Neural cell (in vitro differentiated cells): Measurements from ENCODE around the gene RCBTB2. TPM values are rescaled to one million over a fixed set of nuclear protein-coding genes. Genes with fewer than 3 reads are reported as not detected.

Experiments
- H2AFZ ChIP-seq: fragments of 200-600, 300-800 bp; sonication (generic), shearing (Covaris generic); 2 replicates; pipeline ENCODE4 v1.6.0; 2014; ENCODE audit warnings: low read depth, mild to moderate bottlenecking, antibody characterized with exemption, low read length, moderate library complexity
- H3F3A ChIP-seq: fragments of 200-600 bp; shearing (Covaris generic); 2 replicates; pipeline ENCODE4 v1.6.1; 2016; ENCODE audit warnings: mild to moderate bottlenecking, moderate library complexity, mixed read lengths, antibody characterized with exemption, low read length; ENCODE audit not compliant: insufficient read depth, poor library complexity, severe bottlenecking
- H3K27ac ChIP-seq: fragments of 200-600, 300-800 bp; sonication (generic), shearing (Covaris generic); 2 replicates; pipeline ENCODE4 v1.5.1; 2014; ENCODE audit warnings: mild to moderate bottlenecking, low read length, moderate library complexity
- H3K27me3 ChIP-seq: fragments of 300-800, 200-600 bp; sonication (generic), shearing (Covaris generic); 2 replicates; pipeline ENCODE4 v1.6.0; 2014; ENCODE audit warnings: mild to moderate bottlenecking, low read depth, low read length, moderate library complexity; ENCODE audit not compliant: insufficient read depth
- H3K36me3 ChIP-seq: fragments of 300-800, 200-600 bp; sonication (generic), shearing (Covaris generic); 2 replicates; pipeline ENCODE4 v1.5.1; 2014; ENCODE audit warnings: mild to moderate bottlenecking, antibody characterized with exemption, low read length, moderate library complexity; ENCODE audit not compliant: insufficient read depth
- H3K4me2 ChIP-seq: fragments of 300-800, 200-600 bp; sonication (generic), shearing (Covaris generic); 2 replicates; pipeline ENCODE4 v1.6.0; 2014; ENCODE audit warnings: mild to moderate bottlenecking, low read length
- H3K4me3 ChIP-seq: fragments of 300-800, 200-600 bp; sonication (generic), shearing (Covaris generic); 2 replicates; pipeline ENCODE4 v1.5.1; 2014; ENCODE audit warnings: mild to moderate bottlenecking, low read length, moderate library complexity
- H3K79me2 ChIP-seq: fragments of 200-600 bp; shearing (Covaris generic); replicated peaks from 2 replicates; pipeline ENCODE4 v1.6.0; 2014; ENCODE audit warnings: mild to moderate bottlenecking, low read length, moderate library complexity; ENCODE audit not compliant: insufficient read depth
- H3K9ac ChIP-seq: fragments of 300-800, 200-600 bp; sonication (generic), shearing (Covaris generic); 2 replicates; pipeline ENCODE4 v1.6.1; 2016; ENCODE audit warnings: mild to moderate bottlenecking, low read length, mixed read lengths
- H3K9me2 ChIP-seq: fragments of 200-600 bp; shearing (Covaris generic); 2 replicates; pipeline ENCODE4 v1.6.1; 2016; ENCODE audit warnings: mild to moderate bottlenecking, low read length, mixed read lengths; ENCODE audit not compliant: insufficient read depth
- H3K9me3 ChIP-seq: fragments of 200-600, 300-800 bp; sonication (generic), shearing (Covaris generic); 2 replicates; pipeline ENCODE4 v1.6.1; 2016; ENCODE audit warnings: mild to moderate bottlenecking, mixed run types, low read length, moderate library complexity, mixed read lengths
- H4K20me1 ChIP-seq: fragments of 200-600 bp; shearing (Covaris generic); 2 replicates; pipeline ENCODE4 v1.6.1; 2016; ENCODE audit warnings: mild to moderate bottlenecking, mixed run types; ENCODE audit not compliant: insufficient read depth
- EP300 ChIP-seq: fragments of 450-650 bp; conservative IDR thresholded peaks from 2 replicates; pipeline ENCODE4 v1.6.1; 2014; ENCODE audit warnings: antibody characterized with exemption, mild to moderate bottlenecking, moderate library complexity; ENCODE audit not compliant: poor library complexity, severe bottlenecking
- EZH2 ChIP-seq: fragments of 200-600, 300-800 bp; shearing (Covaris generic), sonication (generic); IDR thresholded peaks from 2 replicates; pipeline ENCODE4 v1.6.1; 2014; ENCODE audit warnings: antibody characterized with exemption, low read length, borderline replicate concordance, mild to moderate bottlenecking; ENCODE audit not compliant: insufficient read depth, poor library complexity, severe bottlenecking
- MXI1 ChIP-seq: fragments of 450-650 bp; conservative IDR thresholded peaks from 2 replicates; pipeline ENCODE4 v1.6.1; 2014; ENCODE audit warnings: antibody characterized with exemption, mild to moderate bottlenecking; ENCODE audit not compliant: poor library complexity, severe bottlenecking
- POLR2AphosphoS5 ChIP-seq: IDR thresholded peaks from 2 replicates; pipeline ENCODE4 v1.6.1; 2012
- RAD21 ChIP-seq: fragments of 450-650 bp; conservative IDR thresholded peaks from 2 replicates; pipeline ENCODE4 v1.6.1; 2014; ENCODE audit warnings: antibody characterized with exemption, mild to moderate bottlenecking, moderate library complexity
- REST ChIP-seq: IDR thresholded peaks from 2 replicates; pipeline ENCODE4 v1.6.1; 2012; ENCODE audit warnings: borderline replicate concordance
- SMC3 ChIP-seq: fragments of 450-650 bp; conservative IDR thresholded peaks from 2 replicates; pipeline ENCODE4 v1.6.1; 2014; ENCODE audit warnings: antibody characterized with exemption, mild to moderate bottlenecking, moderate library complexity; ENCODE audit not compliant: poor library complexity
- TAF1 ChIP-seq: IDR thresholded peaks from 2 replicates; pipeline ENCODE4 v1.6.1; 2012; ENCODE audit warnings: low read depth
- polyA plus RNA-seq: library from polyadenylated mRNA; depleted of rRNA; stranded (reverse); fragments of >200 nt; gene quantifications from 2 replicates; pipeline ENCODE4 v1.2.3, GENCODE V29; 2014
- TF ChIP-seq, protein P1 (sequence below): fragments of 450-650 bp; IDR thresholded peaks from 2 replicates; pipeline ENCODE4 v1.5.1; 2014; ENCODE audit warnings: antibody characterized with exemption, mild to moderate bottlenecking, moderate library complexity; ENCODE audit not compliant: poor library complexity, severe bottlenecking

RCBTB2 gene
- polyA plus RNA-seq, 1 donor from 2014 or later: 19.0 TPM

DNA sequence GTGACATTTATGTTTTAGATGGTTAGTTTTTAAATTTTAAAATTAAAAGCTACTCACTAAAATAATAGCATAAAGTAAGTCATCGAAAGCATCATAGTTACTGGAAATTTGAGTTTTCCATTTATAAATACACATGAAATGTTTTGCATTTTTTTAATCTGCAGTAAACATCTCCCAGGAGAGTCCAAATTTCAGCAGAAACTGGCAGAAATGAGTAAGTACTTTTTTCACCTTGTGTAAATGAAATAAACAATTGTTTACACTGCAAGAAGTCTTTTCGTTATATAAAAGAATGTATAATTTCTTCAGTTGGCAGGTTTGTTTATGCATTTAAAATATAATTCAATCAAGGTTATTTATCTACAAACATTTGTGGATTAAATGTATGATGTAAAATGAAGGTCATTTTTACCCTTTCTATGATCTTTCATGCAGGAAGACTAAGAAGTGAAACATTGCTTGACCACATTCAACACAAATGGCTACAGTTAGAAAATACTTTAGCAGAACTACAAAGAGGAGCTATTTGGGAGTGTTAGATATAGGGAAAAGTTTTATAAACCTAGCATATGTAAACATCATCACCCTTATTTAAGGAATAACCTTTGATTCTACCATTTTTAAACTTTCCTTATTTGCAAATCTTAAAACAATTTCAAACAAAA lies 55.6 kb downstream of the RCBTB2 start:
- H3K27ac ChIP-seq: no peak overlapping the region

GRCh38 chr13:48476686-48477085 lies 56.2 kb downstream of the RCBTB2 start:
- Histone ChIP-seq H3K4me3 (no peak overlapping the region), H4K20me1 (no peaks in the 10 kb centered on the region), H3K9me3 (no peaks in the 10 kb centered on the region), H3F3A (no peaks in the 10 kb centered on the region), H3K27ac (no peak overlapping the region), H2AFZ (no peak overlapping the region), H3K4me2 (no peak overlapping the region), H3K9ac (no peak overlapping the region), H3K36me3 (peaks cover 10% of the 10 kb centered on the region), H3K79me2 (no peaks in the 10 kb centered on the region), H3K9me2 (no peaks in the 10 kb centered on the region), H3K27me3 (no peaks in the 10 kb centered on the region)
- TF ChIP-seq EP300: no peak

More for the DNA sequence above, 55.6 kb downstream of the RCBTB2 start:
- Histone ChIP-seq H3K27me3 (no peaks in the 10 kb centered on the region), H3K9me3 (no peaks in the 10 kb centered on the region), H4K20me1 (no peaks in the 10 kb centered on the region), H3K36me3 (peaks cover 10% of the 10 kb centered on the region), H3K9me2 (no peaks in the 10 kb centered on the region), H3K4me3 (no peak overlapping the region), H3K4me2 (no peak overlapping the region), H3F3A (no peaks in the 10 kb centered on the region), H3K9ac (no peak overlapping the region), H2AFZ (no peak overlapping the region), H3K79me2 (no peaks in the 10 kb centered on the region)
- TF ChIP-seq SMC3: no peak
- no peak for TF ChIP-seq POLR2AphosphoS5
- no peak for TF ChIP-seq RAD21

DNA sequence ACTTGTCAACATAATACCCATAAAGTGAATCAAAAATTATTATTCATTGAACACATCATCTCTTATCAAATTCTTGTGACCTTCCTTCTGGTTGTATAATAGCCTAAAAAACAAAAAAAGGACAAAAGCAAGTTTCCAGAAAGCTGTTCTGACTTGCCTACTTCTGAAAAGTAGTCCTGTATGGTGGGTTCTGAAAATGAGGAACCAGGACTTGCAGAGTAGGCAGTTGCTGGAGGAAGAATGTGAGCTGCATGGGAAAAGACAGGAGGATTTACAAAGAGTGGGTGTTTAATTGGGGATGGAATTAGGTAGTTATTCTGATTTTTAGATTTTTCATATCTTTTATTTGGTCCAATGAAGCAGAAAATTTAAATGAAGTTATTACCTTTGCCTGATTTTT lies 56.7 kb downstream of the RCBTB2 start:
- H3K9me3 ChIP-seq: no peaks in the 10 kb centered on the region
- TF ChIP-seq, protein P1, sequence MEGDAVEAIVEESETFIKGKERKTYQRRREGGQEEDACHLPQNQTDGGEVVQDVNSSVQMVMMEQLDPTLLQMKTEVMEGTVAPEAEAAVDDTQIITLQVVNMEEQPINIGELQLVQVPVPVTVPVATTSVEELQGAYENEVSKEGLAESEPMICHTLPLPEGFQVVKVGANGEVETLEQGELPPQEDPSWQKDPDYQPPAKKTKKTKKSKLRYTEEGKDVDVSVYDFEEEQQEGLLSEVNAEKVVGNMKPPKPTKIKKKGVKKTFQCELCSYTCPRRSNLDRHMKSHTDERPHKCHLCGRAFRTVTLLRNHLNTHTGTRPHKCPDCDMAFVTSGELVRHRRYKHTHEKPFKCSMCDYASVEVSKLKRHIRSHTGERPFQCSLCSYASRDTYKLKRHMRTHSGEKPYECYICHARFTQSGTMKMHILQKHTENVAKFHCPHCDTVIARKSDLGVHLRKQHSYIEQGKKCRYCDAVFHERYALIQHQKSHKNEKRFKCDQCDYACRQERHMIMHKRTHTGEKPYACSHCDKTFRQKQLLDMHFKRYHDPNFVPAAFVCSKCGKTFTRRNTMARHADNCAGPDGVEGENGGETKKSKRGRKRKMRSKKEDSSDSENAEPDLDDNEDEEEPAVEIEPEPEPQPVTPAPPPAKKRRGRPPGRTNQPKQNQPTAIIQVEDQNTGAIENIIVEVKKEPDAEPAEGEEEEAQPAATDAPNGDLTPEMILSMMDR: no peak
- TF ChIP-seq EZH2: no peak
- no peak for TF ChIP-seq MXI1
- TF ChIP-seq REST: no peak
- no peak for TF ChIP-seq POLR2AphosphoS5
- TF ChIP-seq TAF1: no peak
- no peak for TF ChIP-seq SMC3
- TF ChIP-seq RAD21: no peak
- TF ChIP-seq EP300: no peak
- no peak overlapping the region for H2AFZ ChIP-seq
- H4K20me1 ChIP-seq: no peaks in the 10 kb centered on the region
- no peak overlapping the region for H3K4me3 ChIP-seq
- H3K27me3 ChIP-seq: no peaks in the 10 kb centered on the region
- H3K9me2 ChIP-seq: no peaks in the 10 kb centered on the region
- H3K79me2 ChIP-seq: no peaks in the 10 kb centered on the region
- H3K4me2 ChIP-seq: no peak overlapping the region
- peaks cover 10% of the 10 kb centered on the region for H3K36me3 ChIP-seq
- H3F3A ChIP-seq: no peaks in the 10 kb centered on the region
- H3K9ac ChIP-seq: no peak overlapping the region
- no peak overlapping the region for H3K27ac ChIP-seq
